Measurements from ENCODE around the gene PDE5A. TPM values are rescaled to one million over a fixed set of nuclear protein-coding genes. Genes with fewer than 3 reads are reported as not detected.

PDE5A gene
- total and polyA plus RNA-seq, 2 donors (not counting 1 experiment from before 2014, with no cell fraction given) = 0.49 to 1.4 TPM

- POLR2A ChIA-PET = no interaction called here
- ATAC-seq (ENCODE audit: low read depth) (no peak), DNase-seq (no peak)
- H4K20me1 ChIP-seq (ENCODE audit: control insufficient read depth, insufficient read depth, low read length, poor library complexity, severe bottlenecking) = no peaks in the 10 kb centered on the region
- no peaks in the 10 kb centered on the region for H3K27me3 ChIP-seq (replicated peaks in 1 of 4; ENCODE audit: control extremely low read depth in 1 of 4, control insufficient read depth in 3 of 4, insufficient read depth in 4 of 4, low read length in 3 of 4)
- TF ChIP-seq EZH2 (IDR thresholded peaks at IDR 0.05; ENCODE audit: borderline replicate concordance, insufficient read depth, low read depth, low read length, poor library complexity, severe bottlenecking) = no peak
- no peak for TF ChIP-seq CTCF (IDR thresholded peaks at IDR 0.05)
- Mint-ChIP-seq H3K4me3 (no peak overlapping the region), H3K27ac (no peak overlapping the region), H3K27me3 (peaks cover 14% of the 10 kb centered on the region), H3K4me1 (no peaks in the 10 kb centered on the region), H3K9me3 (ENCODE audit: insufficient read depth) (no peaks in the 10 kb centered on the region)
- H3K79me2 ChIP-seq (ENCODE audit: control insufficient read depth, insufficient read depth, low read length) = no peaks in the 10 kb centered on the region
- H2AFZ ChIP-seq (ENCODE audit: insufficient read depth, low read depth, low read length, poor library complexity, severe bottlenecking) = no peak overlapping the region
- CTCF ChIA-PET = interaction anchor here (1.3 kb wide), 1 partner anchor 24 kb away, joined by 4 read pairs; the partner anchor contains the start of gene PDE5A
- no peak overlapping the region for H3K4me3 ChIP-seq (ENCODE audit: control extremely low read depth in 1 of 5, extremely low read depth in 1 of 5, insufficient read depth in 1 of 5, low read depth in 2 of 5, low read length in 4 of 5)
- no peak overlapping the region for H3K27ac ChIP-seq (ENCODE audit: low read length in 2 of 2)
- no peak overlapping the region for H3K9ac ChIP-seq (ENCODE audit: low read length)
- no peaks in the 10 kb centered on the region for H3K4me1 ChIP-seq (ENCODE audit: control insufficient read depth in 2 of 2, insufficient read depth in 2 of 2, low read length in 2 of 2)
- H3K36me3 ChIP-seq (replicated peaks in 1 of 2; ENCODE audit: control extremely low read depth in 1 of 2, control insufficient read depth in 1 of 2, extremely low read depth in 1 of 2, insufficient read depth in 2 of 2, low read length in 1 of 2) = no peaks in the 10 kb centered on the region
- intact Hi-C loops (cut with micrococcal nuclease) = no loop called here
- no peaks in the 10 kb centered on the region for H3K9me3 ChIP-seq (ENCODE audit: control extremely low read depth in 1 of 3, control insufficient read depth in 2 of 3, insufficient read depth in 1 of 3, low read length in 2 of 3)
- H3K4me2 ChIP-seq (replicated peaks; ENCODE audit: low read depth, low read length, poor library complexity, severe bottlenecking) = no peak overlapping the region
These were observed 24.3 kb downstream of the PDE5A start for GRCh38 chr4:119604266-119604665.

- Mint-ChIP-seq H3K9me3 (ENCODE audit: insufficient read depth) (peaks cover 2% of the 10 kb centered on the region), H3K27me3 (peaks cover 19% of the 10 kb centered on the region), H3K27ac (no peak overlapping the region), H3K4me3 (no peak overlapping the region), H3K4me1 (no peaks in the 10 kb centered on the region)
- H3K36me3 ChIP-seq (replicated peaks in 1 of 2; ENCODE audit: control extremely low read depth in 1 of 2, control insufficient read depth in 1 of 2, extremely low read depth in 1 of 2, insufficient read depth in 2 of 2, low read length in 1 of 2) = no peaks in the 10 kb centered on the region
- H2AFZ ChIP-seq (ENCODE audit: insufficient read depth, low read depth, low read length, poor library complexity, severe bottlenecking) = no peak overlapping the region
- ChIA-PET CTCF (no interaction called here), POLR2A (no interaction called here)
- H3K4me1 ChIP-seq (ENCODE audit: control insufficient read depth in 2 of 2, insufficient read depth in 2 of 2, low read length in 2 of 2) = no peaks in the 10 kb centered on the region
- TF ChIP-seq CTCF (IDR thresholded peaks at IDR 0.05) (no peak), EZH2 (IDR thresholded peaks at IDR 0.05; ENCODE audit: borderline replicate concordance, insufficient read depth, low read depth, low read length, poor library complexity, severe bottlenecking) (no peak)
- H3K27ac ChIP-seq (ENCODE audit: low read length in 2 of 2) = no peak overlapping the region
- H3K9ac ChIP-seq (ENCODE audit: low read length) = no peak overlapping the region
- no peak overlapping the region for H3K4me3 ChIP-seq (ENCODE audit: control extremely low read depth in 1 of 5, extremely low read depth in 1 of 5, insufficient read depth in 1 of 5, low read depth in 2 of 5, low read length in 4 of 5)
- no peak for DNase-seq
- H3K9me3 ChIP-seq (ENCODE audit: control extremely low read depth in 1 of 3, control insufficient read depth in 2 of 3, insufficient read depth in 1 of 3, low read length in 2 of 3) = peaks cover 0 to 3% (median 0%) of the 10 kb centered on the region in 3 donors
- no peak overlapping the region for H3K4me2 ChIP-seq (replicated peaks; ENCODE audit: low read depth, low read length, poor library complexity, severe bottlenecking)
- H3K79me2 ChIP-seq (ENCODE audit: control insufficient read depth, insufficient read depth, low read length) = no peaks in the 10 kb centered on the region
- no peaks in the 10 kb centered on the region for H4K20me1 ChIP-seq (ENCODE audit: control insufficient read depth, insufficient read depth, low read length, poor library complexity, severe bottlenecking)
- intact Hi-C loops (cut with micrococcal nuclease) = no loop called here
- no CpG with 5 or more reads among the region's 1 CpG for WGBS (ENCODE audit: insufficient coverage)
- H3K27me3 ChIP-seq (replicated peaks in 1 of 4; ENCODE audit: control extremely low read depth in 1 of 4, control insufficient read depth in 3 of 4, insufficient read depth in 4 of 4, low read length in 3 of 4) = no peaks in the 10 kb centered on the region
- ATAC-seq (ENCODE audit: low read depth) = no peak
These were observed 26.2 kb downstream of the PDE5A start for GRCh38 chr4:119602366-119602765.
